HepG2 (cell line): ENCODE data around the gene ART5. TPM values are rescaled to one million over a fixed set of nuclear protein-coding genes. Genes with fewer than 3 reads are reported as not detected.
A peak's percentile ranks its signal among the peaks of the same experiment; 100 is the strongest.

Experiments used
- CBX2 ChIP-seq, 2 experiments: fragments of 200-600 bp in 1 of 2; sonication (generic); formaldehyde crosslinking in 1 of 2; IDR thresholded peaks; 2 replicates each; pipeline versions ENCODE4 v1.7.0 to v1.8.1; 2018 to 2022; ENCODE audit warnings: low read depth in 2 of 2, low read length in 1 of 2, mild to moderate bottlenecking in 1 of 2, missing genetic modification reagents in 1 of 2
- FOXC1 ChIP-seq: sonication (generic); formaldehyde crosslinking; IDR thresholded peaks from 2 replicates; pipeline ENCODE4 v1.8.0; 2022; ENCODE audit warnings: mild to moderate bottlenecking, missing genetic modification reagents, borderline replicate concordance
- ISL2 ChIP-seq: sonication (generic); formaldehyde crosslinking; IDR thresholded peaks from 2 replicates; pipeline ENCODE4 v1.5.0; 2020; ENCODE audit warnings: missing genetic modification reagents
- KAT2B ChIP-seq: fragments of 150-350 bp; IDR thresholded peaks from 2 replicates; pipeline ENCODE4 v1.6.1; 2014; ENCODE audit warnings: low read depth, low read length, borderline replicate concordance
- KDM1A ChIP-seq: IDR thresholded peaks from 2 replicates; pipeline ENCODE4 v1.6.1; 2016; ENCODE audit warnings: missing compliant biosample characterization
- NFYC ChIP-seq: IDR thresholded peaks from 2 replicates; pipeline ENCODE4 v1.6.1; 2016; ENCODE audit warnings: missing genetic modification reagents, missing compliant biosample characterization
- NRL ChIP-seq: sonication (generic); formaldehyde crosslinking; IDR thresholded peaks from 2 replicates; pipeline ENCODE4 v1.5.0; 2020; ENCODE audit warnings: missing genetic modification reagents, mild to moderate bottlenecking, moderate library complexity, borderline replicate concordance
- RBM22 ChIP-seq: fragments of 200-400 bp; formaldehyde crosslinking; optimal IDR thresholded peaks from 2 replicates; pipeline ENCODE3; 2017; ENCODE audit warnings: mild to moderate bottlenecking, low read length, moderate library complexity
- SIX4 ChIP-seq: sonication (generic); formaldehyde crosslinking; IDR thresholded peaks from 2 replicates; pipeline ENCODE4 v1.4.0; 2020; ENCODE audit warnings: missing genetic modification reagents
- SOX6 ChIP-seq, 2 experiments: fragments of 450-650 bp in 1 of 2; sonication (generic) in 1 of 2; formaldehyde crosslinking in 1 of 2; IDR thresholded peaks; 2 replicates each; pipeline versions ENCODE4 v1.4.0 to v1.6.1; 2017 to 2020; ENCODE audit warnings: antibody characterized with exemption in 1 of 2, mild to moderate bottlenecking in 1 of 2, missing genetic modification reagents in 1 of 2
- TGIF2 ChIP-seq: IDR thresholded peaks from 2 replicates; pipeline ENCODE4 v1.6.1; 2016; ENCODE audit warnings: control low read depth, missing compliant biosample characterization
- ZHX2 ChIP-seq, 2 experiments: sonication (generic) in 1 of 2; formaldehyde crosslinking in 1 of 2; IDR thresholded peaks; 2 replicates each; pipeline versions ENCODE4 v1.6.1 to v1.9.0; 2014 to 2022; ENCODE audit warnings: antibody characterized with exemption in 1 of 2, borderline replicate concordance in 1 of 2, inconsistent platforms in 1 of 2, low read depth in 1 of 2, missing genetic modification reagents in 1 of 2
- ZNF160 ChIP-seq: sonication (generic); formaldehyde crosslinking; IDR thresholded peaks from 2 replicates; pipeline ENCODE4 v1.8.0; 2022; ENCODE audit warnings: mild to moderate bottlenecking, inconsistent platforms, missing genetic modification reagents
- ZNF496 ChIP-seq: sonication (generic); formaldehyde crosslinking; IDR thresholded peaks from 2 replicates; pipeline ENCODE4 v1.8.1; 2023; ENCODE audit warnings: mild to moderate bottlenecking, moderate library complexity, missing genetic modification reagents; ENCODE audit not compliant: insufficient replicate concordance
- ZNF607 ChIP-seq: sonication (generic); formaldehyde crosslinking; IDR thresholded peaks from 2 replicates; pipeline ENCODE4 v1.5.1; 2020; ENCODE audit warnings: missing genetic modification reagents, mild to moderate bottlenecking, borderline replicate concordance
- ZNF629 ChIP-seq: sonication (generic); formaldehyde crosslinking; conservative IDR thresholded peaks from 2 replicates; pipeline ENCODE4 v1.5.0; 2020; ENCODE audit warnings: missing genetic modification reagents
- ZNF704 ChIP-seq: sonication (generic); formaldehyde crosslinking; IDR thresholded peaks from 2 replicates; pipeline ENCODE4 v1.8.1; 2023; ENCODE audit warnings: mild to moderate bottlenecking, inconsistent platforms, moderate library complexity, missing genetic modification reagents, borderline replicate concordance
- ZNF768 ChIP-seq: sonication (generic); formaldehyde crosslinking; IDR thresholded peaks from 2 replicates; pipeline ENCODE4 v1.4.0; 2020; ENCODE audit warnings: missing genetic modification reagents
- ZNF782 ChIP-seq: sonication (generic); formaldehyde crosslinking; IDR thresholded peaks from 2 replicates; pipeline ENCODE4 v1.4.0; 2020; ENCODE audit warnings: missing genetic modification reagents, mild to moderate bottlenecking, borderline replicate concordance
- ZNF816 ChIP-seq: sonication (generic); formaldehyde crosslinking; IDR thresholded peaks from 2 replicates; pipeline ENCODE4 v1.8.0; 2022; ENCODE audit warnings: missing genetic modification reagents, mild to moderate bottlenecking, borderline replicate concordance
- polyA plus RNA-seq, 8 experiments: library from polyadenylated mRNA; depleted of rRNA in 3 of 8; stranded (reverse) in 7 of 8; unstranded in 1 of 8; fragments of >200 nt; fragmentation: Illumina TruSeq in 4 of 8; extraction: Trizol in 4 of 8; gene quantifications; 2 replicates each; pipeline versions ENCODE4 v1.2.1 to v1.2.3, GENCODE V29; 2011 to 2016; ENCODE audit warnings: low read depth in 4 of 8, missing spikeins in 1 of 8, mixed read lengths in 1 of 8; ENCODE audit not compliant: insufficient read depth in 1 of 8
- total RNA-seq, 5 experiments: library from RNA; depleted of rRNA; stranded (reverse); fragments of >200 nt; fragmentation: Illumina TruSeq; extraction: Trizol; gene quantifications; 2 replicates each; pipeline ENCODE4 v1.2.3, GENCODE V29; 2016; ENCODE audit warnings: low read depth in 1 of 5

ART5 gene
- total and polyA plus RNA-seq, 2 of the 13 experiments (the other 11 are each of a cell fraction or from before 2014, with no cell fraction given), result 0.55 to 0.93 TPM

DNA sequence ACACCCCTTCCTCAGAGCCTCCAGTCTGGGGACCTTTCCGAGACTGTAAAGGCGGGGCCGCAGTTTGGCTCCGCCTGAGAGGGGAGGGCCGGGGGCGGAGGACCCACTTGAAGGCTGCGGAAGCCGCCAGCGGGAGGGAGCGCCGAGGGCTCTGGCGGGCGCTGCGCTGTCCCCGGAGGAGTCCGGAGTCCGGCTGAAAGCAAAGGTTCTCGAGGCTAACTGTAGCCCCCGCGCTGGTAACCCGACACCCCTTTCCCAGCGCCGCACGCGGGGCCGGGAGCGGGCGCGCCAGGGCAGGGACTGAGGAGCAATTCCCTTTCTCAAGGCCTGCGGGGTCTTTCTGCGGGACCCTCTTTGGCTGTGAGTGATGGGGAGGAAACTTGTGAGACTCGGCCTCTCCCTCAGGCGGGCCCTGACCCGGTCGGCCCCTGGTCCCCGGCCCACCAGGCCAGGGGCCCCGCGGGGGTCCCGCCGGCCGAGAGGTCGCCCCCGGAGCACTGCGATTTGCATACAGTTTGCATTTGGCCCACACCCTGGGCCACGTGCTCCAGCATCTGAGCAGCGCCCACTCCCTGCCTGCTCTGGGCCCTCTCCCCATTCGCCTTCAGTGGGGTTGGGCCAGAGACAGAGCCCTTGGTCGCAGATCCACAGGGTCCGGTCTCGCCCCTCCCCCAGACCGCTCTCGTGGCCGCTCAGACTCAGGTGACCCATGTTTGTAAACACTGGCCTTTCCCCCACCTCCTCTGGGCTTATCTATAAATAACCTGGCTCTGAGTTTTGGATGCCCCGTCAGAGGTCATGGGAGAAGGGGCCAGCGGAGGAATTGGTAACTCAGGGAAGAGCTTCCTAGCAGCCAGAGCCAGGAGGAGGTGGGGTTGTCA is 519 bp upstream of the ART5 start (continued):
- TF ChIP-seq ZHX2 (IDR thresholded peaks at IDR 0.05; ENCODE audit: low read depth), result no peak
- no peak for TF ChIP-seq ZHX2 (CRISPR knock-in tag; IDR thresholded peaks at IDR 0.05; ENCODE audit: borderline replicate concordance)
- no peak for TF ChIP-seq CBX2 (IDR thresholded peaks at IDR 0.05; ENCODE audit: low read depth, low read length)
- TF ChIP-seq CBX2 (CRISPR knock-in tag; IDR thresholded peaks at IDR 0.05; ENCODE audit: low read depth), result no peak
- no peak for TF ChIP-seq NRL (CRISPR knock-in tag)
- no peak for TF ChIP-seq RBM22
- TF ChIP-seq KAT2B, result no peak
- 0 out of 2 replicates have a peak, but pooled peaks have one; percentile 16 for TF ChIP-seq ZNF629
- peak; percentile 41; the same call in 1 of the 2 replicates for TF ChIP-seq FOXC1 (CRISPR knock-in tag)
- TF ChIP-seq SIX4 (CRISPR knock-in tag), result peak; percentile 97
- peak; percentile 62; the same call in 1 of the 2 replicates for TF ChIP-seq ZNF782 (CRISPR knock-in tag)
- TF ChIP-seq ISL2 (CRISPR knock-in tag), result 0 out of 2 replicates have a peak, but pooled peaks have one; percentile 17
- TF ChIP-seq NFYC (CRISPR knock-in tag), result no peak
- no peak for TF ChIP-seq KDM1A
- TF ChIP-seq TGIF2 (CRISPR knock-in tag), result no peak
- TF ChIP-seq ZNF496, result no peak
- no peak for TF ChIP-seq SOX6 (IDR thresholded peaks at IDR 0.05)
- TF ChIP-seq SOX6 (CRISPR knock-in tag; IDR thresholded peaks at IDR 0.05), result peak; percentile 42
- TF ChIP-seq ZNF704 (CRISPR knock-in tag), result no peak
- 0 out of 2 replicates have a peak, but pooled peaks have one; percentile 70 for TF ChIP-seq ZNF160 (CRISPR knock-in tag)
- TF ChIP-seq ZNF768, result no peak
- peak; percentile 91; the same call in 1 of the 2 replicates for TF ChIP-seq ZNF816 (CRISPR knock-in tag)
- 0 out of 2 replicates have a peak, but pooled peaks have one; percentile 26 for TF ChIP-seq ZNF607 (CRISPR knock-in tag)
